Smooth muscle cell of the brain vasculature (primary cell): ENCODE data around the gene RBMS3.

Experiments used
- DNase-seq: peaks from one replicate; pipeline ENCODE4 v3.0.0-alpha.2; 2012; ENCODE audit warnings: low read depth, low spot score

Gene RBMS3

DNA sequence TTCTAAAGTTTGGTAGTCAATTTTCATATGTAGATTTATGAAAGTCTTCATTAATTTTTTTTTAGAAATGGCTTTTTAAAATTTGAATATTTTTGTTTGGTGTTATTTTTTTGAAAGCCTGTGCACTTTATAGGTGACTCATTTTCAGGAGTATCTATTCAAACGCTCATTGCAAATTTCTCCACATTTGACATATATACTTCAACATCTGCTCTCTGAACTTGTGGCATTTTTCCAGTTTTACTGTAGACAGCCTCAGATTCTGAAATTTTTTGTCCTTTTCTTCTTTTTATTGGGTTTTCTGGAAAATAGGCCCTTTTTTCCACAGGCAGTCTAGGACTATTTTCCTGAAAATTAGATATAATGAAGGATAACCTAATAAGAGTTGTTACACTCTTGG, 396.6 kb downstream of the RBMS3 start:
- no peak for DNase-seq

DNA sequence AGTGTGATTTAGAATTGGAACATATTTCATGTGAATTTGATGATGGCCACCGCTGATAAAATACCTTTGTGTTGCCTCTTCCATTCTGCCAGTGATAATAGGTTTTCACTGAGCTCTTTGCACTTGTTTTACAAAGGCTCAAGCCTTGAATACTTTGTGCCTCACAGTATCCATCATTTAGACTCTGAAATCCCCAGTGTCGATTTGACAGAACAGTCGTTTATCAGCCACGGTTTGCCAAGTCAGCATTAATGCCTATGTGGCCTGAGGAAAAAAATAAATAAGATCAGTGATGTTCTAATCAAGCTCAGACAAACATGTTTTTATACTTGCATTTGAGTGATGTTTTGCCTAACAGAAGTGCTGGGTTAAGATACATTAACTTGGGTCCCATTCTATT, 399.1 kb downstream of the RBMS3 start:
- no peak for DNase-seq

DNA sequence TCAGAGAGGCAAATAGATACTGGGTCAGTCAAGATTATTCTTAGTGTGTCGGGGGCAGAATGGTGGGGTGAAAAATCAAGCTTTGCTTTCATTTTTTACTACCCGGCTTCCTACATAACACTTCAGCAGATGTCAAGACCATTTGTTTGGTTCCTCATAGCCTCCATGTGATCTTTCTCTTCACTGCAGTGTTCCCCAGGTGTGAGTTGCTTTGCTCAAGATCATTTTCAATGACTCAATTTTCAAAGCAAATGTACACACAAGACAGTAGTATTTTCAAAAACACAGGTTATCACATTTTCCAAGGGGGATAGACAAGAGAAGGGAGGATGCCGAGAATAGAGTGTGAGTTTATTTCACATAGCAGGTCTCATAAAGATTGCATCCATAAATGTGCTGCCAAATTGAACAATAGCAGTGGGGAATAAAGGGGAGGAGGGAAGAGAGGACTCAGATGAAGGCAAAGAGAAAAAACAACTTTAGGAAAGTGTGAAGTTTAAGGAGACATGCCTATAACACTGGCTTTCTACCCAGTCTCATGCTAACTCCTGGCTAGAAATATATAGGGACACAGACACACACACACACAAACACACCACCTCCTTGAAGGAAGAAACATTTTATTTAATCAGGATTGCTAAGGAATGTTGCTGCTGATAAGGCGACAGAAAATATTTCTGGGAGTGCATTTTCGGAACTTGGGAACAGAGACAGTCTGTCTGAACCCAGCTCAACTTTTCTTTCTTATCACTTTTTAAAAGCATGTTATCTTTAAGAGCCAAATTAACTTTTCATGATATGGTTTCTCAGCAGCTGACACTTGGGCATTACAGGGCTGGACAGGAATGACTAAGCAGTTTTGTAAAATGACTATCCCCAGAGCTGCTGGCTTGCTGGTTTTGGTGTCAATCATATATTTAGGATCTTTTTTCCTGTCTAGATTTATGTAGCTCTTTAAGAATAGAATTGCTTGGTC, 402.4 kb downstream of the RBMS3 start:
- DNase-seq, result no peak

DNA sequence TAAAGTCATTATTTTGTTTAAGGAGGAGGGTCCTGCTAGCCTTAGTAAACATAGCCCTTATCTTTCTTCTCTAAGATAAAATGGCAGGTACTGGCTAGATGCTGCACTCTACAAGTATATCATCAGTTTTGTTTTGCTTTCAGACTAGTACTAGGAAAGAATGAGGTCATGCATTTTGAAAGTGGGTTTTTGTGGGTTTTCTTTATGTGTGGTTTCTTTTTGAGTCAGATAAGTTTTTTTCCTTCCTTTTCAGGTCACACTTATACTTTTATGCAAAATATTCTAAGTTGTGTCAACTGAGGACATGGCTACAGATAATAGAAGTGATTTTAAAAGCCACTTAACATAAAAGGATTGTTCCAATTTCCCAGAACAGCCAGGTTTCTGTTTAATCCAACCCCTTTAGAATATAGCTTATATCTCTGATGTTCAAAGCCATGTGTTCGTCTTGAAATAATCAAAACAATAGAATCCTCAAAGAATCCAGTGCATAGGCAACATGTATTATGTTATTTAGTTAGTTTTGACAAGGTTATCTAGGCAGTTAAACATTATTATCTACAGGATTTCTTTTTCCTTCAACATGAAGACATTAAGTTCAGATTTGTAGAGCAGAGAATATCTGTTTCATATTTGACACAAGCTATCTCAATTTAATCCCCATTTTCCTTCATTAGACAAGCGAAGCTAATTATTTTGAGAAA, 406.2 kb downstream of the RBMS3 start:
- no peak for DNase-seq

DNA sequence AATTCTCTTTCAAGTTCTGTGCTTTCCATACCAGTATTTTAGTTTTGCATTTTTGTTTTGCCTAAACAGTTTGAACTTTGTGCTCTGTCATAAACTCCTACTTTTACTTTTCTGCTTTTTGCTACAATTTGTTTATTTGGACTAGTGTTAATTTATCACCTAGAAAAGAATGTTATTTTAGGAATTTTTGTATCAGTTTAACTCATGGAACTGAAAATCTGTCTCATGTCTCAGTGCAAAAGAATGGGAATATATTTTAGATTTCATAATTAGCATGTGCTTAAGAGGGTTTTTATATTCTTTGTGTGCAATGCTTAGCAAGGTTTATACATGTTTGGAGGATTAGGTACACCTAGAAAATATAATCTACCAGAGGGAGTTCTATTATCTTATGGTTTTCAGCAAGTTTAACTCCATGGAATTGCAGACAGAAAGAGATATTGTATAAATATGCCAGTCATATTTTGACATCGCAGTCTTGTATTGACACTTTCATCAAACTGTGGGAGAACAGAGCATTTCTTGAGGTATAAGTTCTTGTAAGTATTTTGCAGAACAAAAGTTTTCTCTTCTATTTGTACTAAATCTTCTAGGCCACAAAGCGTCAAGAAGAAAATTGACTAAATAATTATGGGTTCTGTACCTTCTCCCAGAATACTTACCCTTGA, 409.9 kb downstream of the RBMS3 start:
- DNase-seq, result no peak

DNA sequence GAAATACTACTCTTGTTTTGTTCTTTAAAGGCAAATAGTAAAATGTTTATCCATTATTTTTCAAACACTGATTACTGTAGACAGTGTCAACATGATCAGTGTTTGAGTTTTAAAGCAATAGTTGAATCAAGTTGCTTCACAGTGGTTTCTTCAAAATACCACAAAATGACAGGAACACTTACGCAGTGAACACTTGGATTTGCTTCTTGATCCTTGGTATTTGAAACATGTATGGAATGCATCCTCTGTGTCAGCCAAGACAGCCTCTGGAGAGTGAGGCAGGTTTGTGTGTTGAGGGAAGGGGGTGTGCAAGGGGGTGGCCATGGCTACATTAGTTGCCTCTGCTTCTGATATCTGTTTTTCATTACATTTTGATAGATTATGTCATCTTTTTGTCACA, 413.0 kb downstream of the RBMS3 start:
- DNase-seq, result no peak

DNA sequence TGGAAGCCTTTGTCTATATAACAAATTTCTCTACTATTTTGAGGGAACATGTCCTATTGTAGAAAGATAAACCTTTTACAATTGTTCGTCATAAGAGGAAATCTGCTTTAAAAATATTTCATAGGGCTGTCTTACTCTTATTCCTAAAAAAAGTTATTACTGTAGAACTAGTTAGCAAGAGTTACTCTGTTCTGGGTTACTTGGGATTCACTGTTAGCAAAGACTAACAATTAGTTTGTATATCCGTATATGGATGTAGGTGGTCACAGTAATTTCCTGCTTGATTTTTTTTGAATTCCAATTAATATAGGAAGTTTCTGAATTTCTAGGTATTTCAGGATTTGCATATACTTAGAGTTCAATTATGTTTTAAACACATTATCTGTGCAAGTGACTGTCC, 413.5 kb downstream of the RBMS3 start:
- DNase-seq, result no peak

DNA sequence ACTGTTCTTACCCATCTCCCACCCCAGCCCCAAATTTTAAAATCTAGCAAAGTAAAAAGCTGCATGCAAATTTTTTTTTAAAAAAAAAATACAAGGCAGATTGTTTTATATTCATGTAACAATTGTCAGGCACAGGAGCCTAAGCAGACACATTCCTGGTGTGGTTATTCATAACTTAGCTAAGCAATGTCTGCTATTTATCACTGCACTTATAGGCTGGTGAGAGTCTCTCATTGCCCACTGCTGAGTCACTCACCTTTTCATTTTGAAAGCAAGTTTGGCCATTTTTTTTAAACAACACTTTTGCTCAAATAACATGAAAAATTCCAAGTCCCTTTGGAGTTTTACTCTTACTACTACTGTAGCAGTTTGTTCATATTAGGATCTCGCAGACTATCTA, 413.9 kb downstream of the RBMS3 start:
- DNase-seq, result peak; percentile 31

DNA sequence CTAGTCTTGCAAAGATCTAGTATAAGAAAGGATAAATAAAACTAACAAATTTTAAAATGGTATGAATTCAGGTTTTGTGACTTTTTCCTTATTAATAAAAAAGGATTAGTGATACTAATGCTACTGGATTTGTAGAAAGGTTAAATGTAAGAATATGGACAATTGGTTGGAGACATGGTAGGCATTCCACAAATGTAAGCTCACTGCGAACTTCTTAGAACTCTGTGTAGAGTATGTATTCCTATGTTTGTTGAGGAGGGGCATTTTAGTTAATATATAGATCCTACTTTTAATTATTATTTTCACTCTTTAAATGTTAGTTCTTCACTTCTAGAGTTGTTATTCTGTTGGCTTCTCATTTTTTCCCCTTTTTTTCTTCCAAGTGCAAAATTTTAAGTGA, 414.3 kb downstream of the RBMS3 start:
- no peak for DNase-seq

DNA sequence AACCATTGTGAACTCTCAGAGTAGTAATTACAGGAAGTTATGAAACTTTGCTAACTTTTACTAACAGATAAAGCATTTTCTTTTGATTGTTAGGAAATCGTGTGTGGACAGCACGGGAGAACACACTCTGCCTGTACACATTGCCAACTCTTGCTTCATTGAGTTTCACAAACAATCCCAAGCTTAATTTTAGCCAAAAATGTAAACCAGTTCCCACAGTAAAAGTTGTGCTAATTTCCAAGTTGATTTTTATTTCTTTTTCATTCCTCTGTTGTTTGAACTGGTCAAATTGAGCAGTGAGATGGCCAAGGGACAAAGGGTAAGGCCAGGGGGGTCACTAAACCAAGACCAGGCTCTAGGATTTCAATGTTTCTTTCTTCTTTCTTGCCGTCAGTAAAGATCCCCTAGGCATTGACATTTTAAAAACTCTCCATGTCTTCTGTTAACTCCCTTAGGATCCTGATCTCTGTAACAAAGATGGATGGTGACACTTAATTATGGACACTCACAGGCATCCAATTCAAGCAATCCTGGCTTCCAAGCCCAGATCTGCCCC, 414.9 kb downstream of the RBMS3 start:
- DNase-seq, result no peak

DNA sequence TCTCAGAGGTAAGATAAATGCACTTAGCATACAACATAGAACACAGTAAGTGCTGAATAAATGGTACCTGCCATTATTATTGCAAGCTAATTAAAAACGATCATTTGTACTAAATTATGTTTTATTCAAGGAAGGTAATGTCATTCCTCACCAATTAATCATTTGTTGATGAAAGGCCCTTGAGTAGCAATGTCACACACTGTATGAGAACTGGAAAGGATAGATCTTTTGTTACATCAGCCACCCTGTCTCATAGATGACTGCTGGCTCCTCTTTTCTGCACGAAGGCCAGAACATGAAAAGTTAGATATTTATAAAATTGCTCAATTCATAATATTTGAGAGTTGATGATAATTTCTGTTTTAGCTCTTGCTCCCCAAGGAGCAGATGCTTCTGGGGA, 415.4 kb downstream of the RBMS3 start:
- DNase-seq, result no peak

DNA sequence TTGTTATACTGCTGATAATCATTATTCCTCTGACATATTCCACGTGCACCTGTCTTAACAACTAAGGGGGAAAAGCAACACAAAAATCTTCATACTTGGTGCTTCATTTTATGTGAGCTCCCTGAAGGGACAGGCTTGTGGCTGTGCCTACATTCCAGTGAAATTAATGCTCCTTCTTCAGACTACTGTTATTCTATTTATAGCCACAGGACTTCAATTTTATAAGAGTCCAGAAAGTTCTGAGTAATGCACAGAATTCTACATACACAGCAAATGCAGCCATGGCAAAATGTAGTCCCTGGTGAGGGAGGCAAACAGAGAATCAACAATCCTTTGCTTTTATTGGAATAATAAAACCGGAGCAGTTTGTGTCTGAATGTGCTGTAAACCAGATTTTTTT, 417.1 kb downstream of the RBMS3 start:
- DNase-seq, result no peak

DNA sequence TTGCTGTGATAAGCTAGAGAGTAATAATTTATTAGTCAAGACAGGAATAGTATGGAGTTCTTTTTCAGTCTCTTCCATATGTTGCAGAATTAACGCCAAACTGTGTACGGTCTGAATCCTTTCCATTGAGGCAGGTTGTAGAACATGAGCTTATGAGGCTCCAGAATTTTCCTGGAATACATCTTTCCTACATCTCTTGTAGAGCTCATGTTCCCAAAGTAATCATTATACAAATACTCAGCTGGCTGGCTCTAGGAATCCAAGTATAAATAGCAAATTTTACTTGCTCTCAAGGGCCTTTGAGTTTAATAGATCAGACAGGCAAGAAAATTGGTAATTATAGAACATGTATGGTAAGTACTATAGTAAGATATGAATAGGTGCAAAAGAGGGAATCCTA, 419.4 kb downstream of the RBMS3 start:
- no peak for DNase-seq

DNA sequence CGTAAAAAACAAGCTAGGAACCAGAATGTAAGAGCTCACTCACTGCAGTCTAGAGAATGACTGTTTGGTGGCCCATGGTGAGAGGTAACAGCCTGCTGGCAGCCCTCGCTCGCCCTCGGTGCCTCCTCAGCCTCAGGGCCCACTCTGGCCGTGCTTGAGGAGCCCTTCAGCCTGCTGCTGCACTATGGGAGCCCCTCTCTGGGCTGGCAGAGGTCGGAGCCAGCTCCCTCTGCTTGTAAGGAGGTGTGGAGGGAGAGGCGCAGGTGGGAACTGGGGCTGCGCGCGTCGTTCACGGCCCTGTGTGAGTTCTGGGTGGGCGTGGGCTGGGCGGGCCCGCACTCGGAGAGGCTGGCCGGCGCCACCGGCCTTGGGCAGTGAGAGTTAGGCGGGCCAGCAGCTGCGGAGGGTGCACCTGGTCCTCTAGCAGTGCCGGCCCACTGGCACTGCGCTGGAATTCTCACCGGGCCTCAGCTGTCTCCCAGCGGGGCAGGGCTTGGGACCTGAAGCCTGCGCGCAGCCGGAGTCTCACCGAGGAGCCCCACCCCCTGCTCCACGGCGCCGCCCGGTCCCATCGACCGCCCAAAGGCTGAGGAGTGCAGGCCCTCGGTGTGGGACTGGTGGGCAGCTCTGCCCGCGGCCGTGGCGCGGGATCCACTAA, 420.6 kb downstream of the RBMS3 start:
- DNase-seq, result no peak

DNA sequence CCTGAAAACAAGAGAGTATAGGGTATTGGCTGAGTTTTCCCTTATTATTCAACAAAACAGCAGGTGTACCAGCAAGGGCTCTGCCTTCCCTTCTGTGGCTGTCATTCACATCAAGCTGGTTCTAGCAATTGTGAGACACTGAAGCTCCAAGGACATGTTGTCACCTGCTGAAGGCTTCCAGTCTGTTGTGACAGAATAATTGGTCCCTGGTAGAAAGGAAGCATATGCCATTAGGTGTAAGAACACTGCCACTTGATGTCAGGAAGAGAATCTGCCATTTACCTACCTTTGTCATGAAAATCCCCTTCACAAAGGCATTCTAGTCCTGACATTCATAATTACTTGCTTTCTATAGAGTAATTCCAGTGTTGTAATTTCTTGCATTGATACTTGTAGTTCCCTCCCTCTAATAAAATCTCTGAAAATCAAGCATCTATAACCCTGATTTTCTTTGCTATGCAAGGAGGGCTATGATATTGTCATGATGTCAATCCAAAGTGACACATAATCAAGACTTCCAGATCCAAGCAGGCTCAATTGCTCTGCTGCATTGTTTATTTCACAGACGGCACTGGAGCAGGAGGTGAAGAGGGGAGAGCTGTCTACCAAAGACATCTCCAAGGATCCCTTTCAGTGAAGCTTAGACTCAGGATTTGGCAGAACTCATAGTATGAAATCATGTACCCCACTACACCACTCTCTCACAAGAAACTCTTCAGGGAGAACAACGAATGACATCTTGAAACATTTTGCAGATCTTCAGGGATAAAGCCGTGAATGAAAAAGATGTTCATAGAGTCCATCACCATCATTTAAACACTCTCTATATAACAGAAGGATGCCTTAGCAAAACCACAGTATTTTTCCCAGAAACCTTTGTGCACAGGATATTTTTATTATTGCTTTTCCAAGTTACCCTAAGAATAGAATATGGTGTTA, 425.3 kb downstream of the RBMS3 start:
- no peak for DNase-seq

DNA sequence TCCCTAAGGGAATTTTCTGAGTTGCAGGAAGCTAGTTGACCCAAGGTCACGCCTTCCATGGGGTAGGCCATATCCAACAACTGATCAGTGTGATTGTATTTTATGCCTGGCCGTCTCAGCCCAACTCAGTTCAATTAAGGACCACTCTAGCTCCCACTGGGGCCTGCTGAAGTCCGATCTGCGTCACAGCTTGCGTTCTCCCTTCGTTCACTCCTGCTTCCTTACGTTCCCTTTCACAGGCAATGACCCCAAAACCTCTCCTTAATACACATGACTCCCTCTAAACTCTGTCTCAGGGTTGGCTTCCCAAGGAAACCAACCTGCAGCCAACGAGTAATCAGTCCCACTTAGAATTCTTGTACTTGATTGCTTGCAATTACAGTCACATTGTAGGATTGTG, 428.0 kb downstream of the RBMS3 start:
- no peak for DNase-seq

DNA sequence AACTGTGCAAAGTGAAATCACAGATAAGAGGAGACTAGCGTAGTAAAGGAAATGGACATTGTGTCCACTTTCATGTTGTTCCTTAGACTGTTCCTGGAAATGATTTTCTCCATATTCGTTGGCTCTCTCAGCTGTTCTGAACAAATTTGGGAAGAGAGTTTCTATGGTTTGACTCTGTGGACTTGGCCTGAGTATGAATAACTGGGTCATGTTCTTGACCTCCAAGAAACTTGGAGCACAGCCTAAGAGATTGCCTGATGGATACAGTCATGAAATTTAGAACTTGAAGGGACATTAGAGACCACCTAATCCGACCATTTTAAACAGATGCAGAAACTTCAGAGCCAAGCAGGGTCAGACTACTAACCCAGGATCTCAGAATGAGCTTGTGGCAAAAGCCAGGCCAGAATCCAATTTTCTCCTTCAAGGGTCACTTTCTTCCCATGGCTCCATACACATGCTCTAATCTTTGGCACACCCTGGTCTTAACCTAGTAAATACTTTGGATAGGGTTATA, 430.4 kb downstream of the RBMS3 start:
- no peak for DNase-seq

DNA sequence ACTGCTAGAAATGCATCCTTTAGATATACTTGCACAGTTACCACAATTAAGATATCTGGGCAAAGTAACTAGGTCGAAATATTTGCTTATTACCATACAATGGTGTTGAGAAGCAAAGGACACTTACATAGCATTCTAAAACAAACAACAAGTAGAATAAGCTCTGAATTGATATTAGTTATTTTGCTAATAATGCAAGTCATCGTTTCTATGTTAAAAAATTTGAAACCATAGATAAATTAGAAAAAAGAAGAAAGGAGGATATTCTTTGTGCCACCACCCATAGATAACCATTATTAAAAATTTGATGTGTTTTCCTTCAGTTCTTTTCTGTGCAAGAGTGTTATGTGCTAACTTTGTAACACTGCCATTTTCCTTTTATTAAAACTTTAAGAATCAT, 435.3 kb downstream of the RBMS3 start:
- DNase-seq, result no peak

DNA sequence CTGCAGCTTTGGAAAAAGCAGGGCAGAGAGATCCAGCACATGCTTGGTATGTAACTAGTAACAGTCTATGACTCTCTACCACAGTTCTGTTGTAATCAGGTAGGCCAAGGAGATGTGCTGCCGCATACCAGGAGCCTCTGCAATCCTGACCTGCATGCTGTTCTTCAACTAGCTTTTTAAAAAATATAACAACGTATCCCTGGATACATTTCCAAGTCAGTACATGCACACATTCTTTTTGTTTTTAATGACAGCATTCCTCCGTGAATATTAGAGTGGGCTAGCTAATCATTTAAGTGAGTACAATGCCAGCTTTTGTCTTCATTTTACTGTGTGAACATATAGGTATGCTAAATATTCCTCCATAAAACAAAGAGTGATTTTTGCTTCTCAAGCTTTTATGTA, 437.8 kb downstream of the RBMS3 start:
- DNase-seq, result no peak

DNA sequence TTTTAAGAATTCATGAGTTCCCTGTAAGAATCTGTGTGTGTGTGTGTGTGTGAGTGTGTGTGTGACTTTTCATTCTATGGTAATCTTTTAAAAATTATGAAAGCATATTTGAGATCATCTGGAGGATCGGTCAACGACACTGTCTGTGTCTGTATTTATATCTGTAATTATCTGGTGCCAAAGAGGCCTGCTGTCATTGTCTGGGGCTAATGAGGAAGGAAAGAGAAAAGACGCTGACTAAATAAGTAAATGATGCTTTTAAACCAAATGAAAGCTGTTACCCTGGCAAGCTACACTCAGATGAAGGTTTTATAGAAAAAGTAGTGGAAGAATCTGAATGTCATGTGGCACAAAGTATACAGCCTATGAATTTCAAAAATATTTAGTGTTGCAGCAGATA, 439.8 kb downstream of the RBMS3 start:
- no peak for DNase-seq
